T-helper 1 cell (primary cell): ENCODE measurements around the gene DQX1.
"Not testable (repeated sequence)": the region's sequence is repeated elsewhere in the genome, so short reads cannot be mapped to it uniquely, and the experiment has no call there.

ENCODE experiments used
- DNase-seq, 5 donors: peaks; one replicate each; pipeline ENCODE4 v3.0.0-alpha.2; 2012 to 2020

The DQX1 gene

DNA sequence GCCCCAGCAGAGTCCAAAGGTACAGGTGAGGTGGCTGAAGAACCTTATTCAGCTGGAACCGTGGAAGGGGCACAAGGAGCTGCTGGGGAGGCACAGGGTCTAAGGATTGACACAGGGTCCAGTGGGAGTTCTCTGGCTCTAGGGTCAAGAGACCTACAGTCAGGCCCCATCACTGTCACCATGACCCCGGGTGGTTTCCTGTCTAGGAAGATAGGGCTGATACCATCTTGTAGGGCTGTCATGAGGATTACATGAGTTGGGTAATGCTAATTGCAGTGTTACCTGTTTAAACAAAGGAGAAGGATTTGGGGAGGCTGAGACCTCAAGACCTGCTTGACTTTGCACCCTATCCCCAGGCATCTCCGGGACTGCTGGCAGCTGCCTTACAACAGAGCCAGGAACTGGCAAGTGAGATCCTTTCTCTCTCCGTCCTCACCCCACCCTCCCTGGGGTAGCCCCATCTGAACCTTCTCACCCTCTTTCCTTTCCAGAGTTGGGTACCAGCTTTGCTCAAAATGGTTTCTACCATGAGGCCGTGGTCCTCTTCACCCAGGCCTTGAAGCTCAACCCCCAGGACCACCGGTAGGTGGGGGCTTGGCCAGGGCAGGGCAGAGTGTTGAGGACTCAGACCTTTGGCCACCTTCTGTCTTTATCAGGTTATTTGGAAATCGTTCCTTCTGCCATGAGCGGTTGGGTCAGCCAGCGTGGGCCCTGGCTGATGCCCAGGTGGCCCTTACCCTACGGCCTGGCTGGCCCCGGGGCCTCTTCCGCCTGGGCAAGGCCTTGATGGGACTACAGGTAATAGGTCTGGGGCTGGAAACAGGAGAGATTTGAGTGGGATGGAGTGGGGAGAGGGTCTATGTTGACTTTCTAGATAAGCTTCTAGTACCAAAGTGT, 34.1 kb downstream of the DQX1 start:
- DNase-seq = no peak

DNA sequence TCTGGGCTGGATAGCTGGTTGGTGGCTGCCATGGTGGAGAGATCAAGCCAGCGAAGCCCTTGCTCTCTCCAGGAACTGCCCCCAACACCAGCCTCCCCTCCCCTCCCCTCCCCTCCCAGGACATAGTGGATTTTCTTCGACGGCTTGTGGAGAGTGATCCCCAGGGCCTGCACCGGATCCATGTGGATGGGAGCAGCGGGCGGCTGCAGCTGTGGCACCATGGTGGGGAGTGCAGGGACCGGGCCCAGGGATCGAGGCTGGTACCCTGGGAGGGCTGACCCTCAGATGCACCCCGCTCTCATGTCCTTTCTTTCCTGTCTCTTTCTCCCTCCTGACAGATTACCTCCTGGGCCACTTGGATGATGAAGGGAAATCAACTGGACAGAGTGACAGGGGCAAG, 36.1 kb downstream of the DQX1 start:
- no peak for DNase-seq

GRCh38 chr2:74488643-74489481, 37.2 kb downstream of the DQX1 start:
- no peak for DNase-seq

DNA sequence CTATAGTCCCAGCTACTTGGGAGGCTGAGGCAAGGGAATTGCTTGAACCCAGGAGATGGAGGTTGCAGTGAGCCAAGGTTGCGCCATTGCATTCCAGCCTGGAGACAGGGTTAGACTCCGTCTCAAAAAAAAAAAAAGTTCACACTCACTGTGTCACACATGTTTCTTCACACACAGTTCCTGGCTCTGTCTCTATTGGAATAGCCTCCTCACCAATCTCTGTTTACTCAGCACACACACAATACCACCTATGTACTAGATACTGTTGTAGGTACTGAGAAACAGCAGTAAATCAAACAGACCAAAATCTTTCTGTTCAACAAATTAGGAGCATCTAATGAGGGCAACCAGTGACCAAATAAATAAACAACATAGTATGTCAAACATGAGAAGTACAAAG, 39.9 kb downstream of the DQX1 start:
- DNase-seq = no peak

DNA sequence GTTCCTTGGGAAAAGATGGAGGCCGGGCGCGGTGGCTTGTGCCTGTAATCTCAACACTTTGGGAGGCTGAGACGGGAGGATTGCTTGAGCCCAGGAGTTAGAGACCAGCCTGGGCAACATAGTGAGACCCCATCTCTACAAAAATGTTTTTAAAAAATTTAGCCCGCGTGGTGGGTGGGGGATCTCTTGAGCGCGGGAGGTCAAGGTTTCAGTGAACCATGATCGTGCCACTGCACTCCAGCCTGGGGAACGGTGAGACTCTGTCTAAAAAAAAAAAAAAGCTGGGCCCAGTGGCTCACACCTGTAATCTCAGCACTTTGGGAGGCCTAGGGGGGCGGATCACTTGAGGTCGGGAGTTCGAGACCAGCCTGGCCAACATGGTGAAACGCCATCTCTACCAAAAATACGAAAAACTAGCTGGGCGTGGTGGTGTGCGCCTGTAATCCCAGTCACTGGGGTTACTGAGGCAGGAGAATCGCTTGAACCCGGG, 42.3 kb downstream of the DQX1 start:
- DNase-seq = not testable (repeated sequence)

DNA sequence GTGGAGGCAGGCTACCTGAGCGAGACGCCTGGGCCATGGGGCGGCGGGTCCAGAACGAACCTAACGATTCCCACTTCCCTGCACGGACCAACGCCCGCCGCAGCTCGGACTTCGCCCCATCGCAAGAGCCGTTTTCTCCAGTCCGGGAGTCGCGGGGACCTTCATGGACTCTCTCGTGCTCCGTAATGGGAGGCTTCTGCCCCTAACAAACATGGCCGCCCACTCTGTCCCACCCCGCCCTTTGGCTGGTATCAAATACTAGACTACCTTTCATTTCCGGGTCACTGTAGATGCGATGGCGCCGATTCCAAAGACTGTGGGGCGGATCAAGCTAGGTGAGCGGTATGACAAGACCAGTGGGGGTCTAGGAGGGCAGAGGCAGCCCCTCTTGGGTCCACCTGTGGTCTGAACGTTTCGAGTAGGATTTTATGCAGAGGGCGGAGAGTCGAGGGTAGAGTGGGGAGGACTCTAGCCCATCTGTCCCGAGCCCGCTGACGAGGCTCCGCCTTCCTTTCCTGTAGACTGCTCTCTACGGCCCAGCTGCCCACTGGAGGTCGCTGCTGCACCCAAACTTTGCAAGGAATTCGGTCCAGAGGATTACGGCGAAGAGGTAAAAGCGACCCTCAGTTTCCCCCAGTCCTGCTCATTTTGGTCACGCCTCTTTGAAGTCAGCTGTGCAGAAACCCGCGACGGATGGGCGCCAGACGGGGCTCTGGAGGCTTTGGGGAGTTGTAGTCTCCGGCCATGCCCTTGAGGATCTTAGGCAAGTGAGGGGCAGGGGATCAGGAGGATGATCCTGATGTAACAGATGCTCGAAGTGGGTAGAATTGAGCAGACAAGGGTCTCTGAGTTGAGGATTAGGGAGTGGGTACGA, 43.0 kb downstream of the DQX1 start, which contains the start of the genes CCDC142 and TTC31:
Gene CCDC142, minus strand, starts transcription at position 198 of the 874 bp plus-strand sequence. Its CDS starts 161 bp downstream, at position 37.
Gene TTC31, plus strand, starts transcription at position 281 of the 874 bp plus-strand sequence. Its CDS starts 15 bp downstream, at position 296.
- peak; percentile 84 to 95 (median 90) for DNase-seq

DNA sequence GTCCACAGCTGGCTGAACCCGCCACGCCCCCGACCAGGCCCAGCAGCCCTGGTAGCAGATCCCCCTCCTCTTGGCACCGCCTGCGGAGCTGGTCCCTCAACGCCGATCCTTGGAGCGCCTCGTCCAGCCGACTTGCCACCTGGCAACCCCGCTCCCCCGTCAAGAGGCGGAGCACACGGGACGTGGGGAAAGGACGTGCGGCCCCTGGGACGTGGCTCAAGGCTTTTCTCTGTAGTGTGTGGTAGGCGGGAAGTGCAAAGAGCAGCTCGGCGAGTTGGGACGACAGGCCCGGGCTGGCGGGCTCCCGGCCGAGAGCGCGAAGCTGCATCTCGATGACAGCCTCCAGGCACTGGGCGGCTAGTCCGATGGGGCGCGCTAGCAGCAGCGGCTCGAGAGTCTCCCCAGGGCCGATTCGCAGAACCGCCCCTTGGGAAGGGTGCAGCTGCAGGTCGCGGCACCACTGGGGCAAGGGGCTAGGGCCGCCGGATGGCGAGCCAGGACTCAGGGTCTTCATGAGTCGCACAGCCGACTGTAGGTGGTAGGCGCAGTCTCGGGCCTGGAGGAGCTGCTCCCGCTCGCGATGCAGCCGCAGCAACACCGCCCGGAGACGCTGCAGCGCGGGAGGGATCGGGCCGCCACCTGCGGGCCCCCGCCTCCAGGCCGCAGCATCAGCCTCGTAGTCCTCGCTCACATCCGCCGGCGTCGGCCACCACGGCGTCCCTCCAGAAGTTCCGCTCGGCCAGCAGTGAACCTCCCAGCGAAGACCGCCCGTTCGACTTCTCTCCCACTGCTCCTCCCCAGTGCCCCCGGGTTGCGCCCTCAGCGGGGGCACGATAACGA, 43.9 kb downstream of the DQX1 start:
- peak; percentile 27 to 68 (median 39) for DNase-seq

DNA sequence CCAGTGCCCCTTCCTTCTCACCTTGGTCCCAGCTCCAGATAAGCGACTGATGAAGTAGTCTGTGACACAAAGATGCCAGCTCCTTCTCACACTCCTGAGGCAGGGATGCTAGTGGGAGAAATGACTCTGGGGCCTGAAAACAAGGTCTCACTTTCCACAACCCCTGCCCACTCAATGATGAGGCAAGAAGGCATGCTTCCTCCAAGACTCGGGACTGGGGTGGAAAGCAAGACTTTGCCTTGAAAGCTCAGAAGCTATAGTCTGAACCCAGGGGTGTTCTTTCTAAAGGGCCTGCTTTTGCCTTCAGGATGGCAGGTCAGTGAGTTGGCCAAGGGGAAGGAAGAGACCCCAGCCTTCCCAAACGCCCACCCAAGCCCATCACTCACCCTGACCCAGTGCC, 44.6 kb downstream of the DQX1 start:
- no peak for DNase-seq

DNA sequence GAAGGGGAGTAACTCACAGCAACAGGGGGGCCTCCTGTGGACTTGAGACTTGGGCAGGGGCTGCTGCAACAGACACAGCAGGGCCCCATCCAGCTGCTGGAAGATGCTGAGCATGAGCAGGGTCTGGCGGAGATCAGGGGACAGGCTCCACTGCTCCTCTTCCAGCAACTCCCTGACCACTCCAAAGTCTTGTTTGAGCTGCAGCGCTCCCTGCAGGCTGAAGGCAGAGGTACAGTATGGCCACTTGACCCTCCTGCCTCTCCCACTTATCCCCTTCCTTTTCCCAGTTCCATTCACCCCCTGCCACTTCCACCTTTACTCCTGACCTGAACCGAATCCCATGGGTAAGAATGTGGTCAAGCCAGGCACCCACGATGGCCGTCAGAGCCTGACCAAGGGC, 51.1 kb downstream of the DQX1 start:
- no peak for DNase-seq

GRCh38 chr2:74474481-74474880, 51.5 kb downstream of the DQX1 start:
- DNase-seq = no peak

DNA sequence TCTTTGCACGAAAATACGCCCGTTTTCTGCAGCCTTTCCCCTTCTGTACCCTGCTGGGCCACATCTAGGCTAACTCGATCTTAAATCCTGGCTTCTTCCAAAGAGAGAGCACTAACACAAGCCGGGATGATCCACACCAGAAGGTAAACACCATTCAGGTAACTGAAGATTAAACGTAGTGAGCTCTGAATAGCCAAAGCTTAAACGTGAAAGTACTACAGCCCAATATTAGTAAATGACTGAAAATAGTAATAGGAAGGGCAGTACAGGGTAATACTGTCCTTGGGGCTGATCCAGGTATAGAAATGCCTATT, 53.1 kb downstream of the DQX1 start:
- no peak for DNase-seq

- peak; percentile 92 to 97 (median 96) for DNase-seq
These were observed 53.7 kb downstream of the DQX1 start, which contains the start of gene MRPL53 for GRCh38 chr2:74472086-74472944. MRPL53 (minus strand) TSS chr2:74472680; CDS start chr2:74472660, 20 bp downstream.

GRCh38 chr2:74471332-74472065, 54.5 kb downstream of the DQX1 start:
- DNase-seq = no peak

- not testable (repeated sequence) for DNase-seq
These were observed 55.3 kb downstream of the DQX1 start for GRCh38 chr2:74470742-74471141.
